Spleen (tissue), 11 donors: Measurements from ENCODE around the gene PLXNA1. TPM values are rescaled to one million over a fixed set of nuclear protein-coding genes. Genes with fewer than 3 reads are reported as not detected.

Experiments used
- DNase-seq: peaks from one replicate; pipeline ENCODE4 v3.0.0-alpha.2; 2020
- H3K27ac ChIP-seq, 8 donors: fragments of 200-600 bp; sonication (generic) in 7 of 8; 1 replicate in 4 of 8; 2 replicates in 4 of 8; pipeline versions ENCODE4 v1.5.0 to v1.8.0; 2016 to 2021; ENCODE audit warnings: inconsistent platforms in 4 of 8, mild to moderate bottlenecking in 4 of 8, moderate library complexity in 1 of 8
- H3K27me3 ChIP-seq, 7 donors: fragments of 200-600 bp; sonication (generic) in 6 of 7; replicated peaks in 1 of 7; 1 replicate in 4 of 7; 2 replicates in 3 of 7; pipeline versions ENCODE4 v1.5.0 to v1.8.0; 2016 to 2021; ENCODE audit warnings: inconsistent platforms in 3 of 7, mild to moderate bottlenecking in 1 of 7
- H3K36me3 ChIP-seq, 6 donors: fragments of 200-600 bp; sonication (generic) in 5 of 6; 1 replicate in 4 of 6; 2 replicates in 2 of 6; pipeline versions ENCODE4 v1.5.0 to v1.8.0; 2016 to 2021; ENCODE audit warnings: inconsistent platforms in 2 of 6
- H3K4me1 ChIP-seq, 6 donors: fragments of 200-600 bp; sonication (generic) in 5 of 6; 1 replicate in 3 of 6; 2 replicates in 3 of 6; pipeline versions ENCODE4 v1.5.0 to v1.8.0; 2016 to 2021; ENCODE audit warnings: inconsistent platforms in 3 of 6
- H3K4me3 ChIP-seq, 8 donors: fragments of 200-600 bp; sonication (generic) in 7 of 8; 1 replicate in 4 of 8; 2 replicates in 4 of 8; pipeline versions ENCODE4 v1.5.0 to v1.8.0; 2016 to 2021; ENCODE audit warnings: inconsistent platforms in 4 of 8, mild to moderate bottlenecking in 4 of 8, moderate library complexity in 2 of 8
- H3K9me3 ChIP-seq, 8 donors: fragments of 200-600 bp; sonication (generic) in 7 of 8; 1 replicate in 4 of 8; 2 replicates in 4 of 8; pipeline versions ENCODE4 v1.5.0 to v1.8.0; 2016 to 2021; ENCODE audit warnings: inconsistent platforms in 4 of 8
- CTCF ChIP-seq, 11 experiments: fragments of 200-600 bp in 7 of 11; fragments of 450-650 bp in 4 of 11; sonication (generic) in 4 of 11; IDR thresholded peaks in 8 of 11; conservative IDR thresholded peaks in 3 of 11; 1 replicate in 7 of 11; 2 replicates in 4 of 11; pipeline versions ENCODE4 v1.4.0 to v1.8.0; 2016 to 2021; ENCODE audit warnings: antibody characterized with exemption in 11 of 11, inconsistent platforms in 4 of 11, mild to moderate bottlenecking in 1 of 11
- POLR2A ChIP-seq, 3 donors: fragments of 450-650 bp; IDR thresholded peaks; one replicate each; pipeline ENCODE4 v1.5.1; 2017; ENCODE audit warnings: antibody characterized with exemption in 3 of 3, mild to moderate bottlenecking in 1 of 3
- POLR2AphosphoS5 ChIP-seq, 3 donors: sonication (generic); formaldehyde crosslinking; IDR thresholded peaks; one replicate each; pipeline ENCODE4 v1.5.1; 2017; ENCODE audit warnings: antibody characterized with exemption in 3 of 3
- WGBS, 5 donors: extraction: QIAGEN DNeasy Blood & Tissue Kit in 3 of 5; methylation state at CpG; one replicate each; pipeline versions ENCODE4 v1.1.5 to v1.1.7; 2013 to 2018; 5-methylcytosine and 5-hydroxymethylcytosine counted together
- intact Hi-C: fragments of 100-400 bp; cut with DNase I; formaldehyde crosslinking; loops from one replicate; pipeline ENCODE4 v1.15.0; 2023; ENCODE audit warnings: low total_unique reads
- polyA plus RNA-seq, 3 donors: library from polyadenylated mRNA; stranded (reverse); fragments of 200-250 nt; gene quantifications; one replicate each; pipeline ENCODE4 v1.2.1, GENCODE V29; 2013
- total RNA-seq, 7 donors: library from RNA; depleted of rRNA in 3 of 7; stranded (reverse); fragments of >200 nt in 3 of 7; fragmentation: NEBNext Ultra II Directional in 4 of 7; extraction: Animal tissue kit (Norgen Biotek cat#: 25700) in 4 of 7; gene quantifications; one replicate each; pipeline versions ENCODE4 v1.1.0 to v1.2.1, GENCODE V29; 2016 to 2021
- donor health status: healthy with polysubstance abuse.
- donor health status: DM: no; HTN: no; CAD: no; lungs with moderate emphysema.
- donor health status: DM: no; HTN: no; CAD: no.
- donor health status: Bipolar disorder and iron deficiency.
- donor health status: healthy.
- donor health status: DM: no; HTN: no; CAD: no.
- donor health status: DM: yes; HTN: yes; CAD: no.

PLXNA1 gene
- total and polyA plus RNA-seq, 10 donors = 3.7 to 47.6 (median 31.0) TPM

- Histone ChIP-seq H3K4me1 (no peaks in the 10 kb centered on the region), H3K36me3 (peaks cover 0 to 89% (median 57%) of the 10 kb centered on the region in 6 donors), H3K9me3 (no peaks in the 10 kb centered on the region), H3K27me3 (no peaks in the 10 kb centered on the region), H3K27ac (no peak overlapping the region), H3K4me3 (no peak overlapping the region)
- WGBS, 5 donors = 85 to 89% (median 88%) methylated on average over 17 to 35 of the region's 35 CpGs
- DNase-seq = no peak
- intact Hi-C loops = no loop called here
- TF ChIP-seq CTCF (IDR thresholded peaks at IDR 0.05 in 8 of 11, conservative IDR thresholded peaks at IDR 0.05 in 3 of 11) (no peak), POLR2A (IDR thresholded peaks at IDR 0.05) (no peak)
These were observed 31.8 kb downstream of the PLXNA1 start for GRCh38 chr3:127014536-127015281.

DNA sequence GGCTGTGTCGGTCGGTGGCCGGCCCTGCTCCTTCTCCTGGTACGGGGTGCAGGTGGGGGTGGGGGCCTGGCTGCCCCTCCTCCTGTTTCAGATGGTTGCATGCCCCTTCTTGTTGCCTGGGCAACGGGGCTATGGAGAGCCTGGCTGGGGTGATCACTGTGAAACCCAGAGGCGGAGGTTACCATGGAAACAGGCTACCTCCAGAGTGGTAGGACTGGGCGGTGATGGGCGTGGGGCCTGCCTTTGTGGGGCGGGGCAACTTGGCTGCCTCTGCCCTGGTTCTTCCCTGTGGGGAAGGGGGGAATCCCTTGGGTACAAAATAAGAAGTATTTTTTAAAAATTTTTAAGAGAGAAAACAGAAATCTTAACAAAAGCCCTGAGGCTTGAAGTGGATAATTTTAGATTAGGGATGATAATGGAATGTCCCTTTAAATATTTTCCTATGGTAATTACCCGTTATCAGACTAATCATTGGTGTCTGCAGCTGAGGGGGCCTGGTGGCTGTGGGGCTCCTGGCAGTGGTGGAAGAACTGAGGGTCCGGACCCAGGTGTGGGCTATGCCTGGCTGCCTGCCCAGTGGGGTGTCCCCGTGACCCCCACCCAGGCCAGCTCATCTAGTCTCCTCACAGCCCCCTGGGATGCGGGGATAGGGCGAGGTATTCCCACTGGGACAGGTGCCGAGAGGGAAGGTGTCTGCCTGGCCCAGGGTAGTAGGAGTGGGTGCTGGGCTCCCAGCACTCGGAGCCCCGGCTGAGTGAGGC, 32.5 kb downstream of the PLXNA1 start:
- Histone ChIP-seq H3K4me1 (no peaks in the 10 kb centered on the region), H3K36me3 (peaks cover 0 to 96% (median 64%) of the 10 kb centered on the region in 6 donors)

GRCh38 chr3:127016043-127016343, 33.1 kb downstream of the PLXNA1 start:
- H3K36me3 ChIP-seq = peaks cover 0 to 100% (median 69%) of the 10 kb centered on the region in 6 donors
- no peak overlapping the region for H3K4me3 ChIP-seq
- no peak for DNase-seq
- 87 to 94% (median 92%) methylated on average over 7 to 10 of the region's 10 CpGs for WGBS, 5 donors
- no peaks in the 10 kb centered on the region for H3K9me3 ChIP-seq
- intact Hi-C loops = no loop called here
- TF ChIP-seq CTCF (IDR thresholded peaks at IDR 0.05 in 8 of 11, conservative IDR thresholded peaks at IDR 0.05 in 3 of 11) = no peak
- no peak for TF ChIP-seq POLR2AphosphoS5 (IDR thresholded peaks at IDR 0.05)
- no peak for TF ChIP-seq POLR2A (IDR thresholded peaks at IDR 0.05)
- no peak overlapping the region for H3K27ac ChIP-seq
- no peaks in the 10 kb centered on the region for H3K27me3 ChIP-seq
- no peaks in the 10 kb centered on the region for H3K4me1 ChIP-seq

More for the DNA sequence above, 32.5 kb downstream of the PLXNA1 start:
- intact Hi-C loops = no loop called here
- WGBS, 5 donors = 77 to 86% (median 85%) methylated on average over 11 to 17 of the region's 17 CpGs
- no peak for DNase-seq
- no peaks in the 10 kb centered on the region for H3K27me3 ChIP-seq
- TF ChIP-seq POLR2AphosphoS5 (IDR thresholded peaks at IDR 0.05) (no peak), CTCF (IDR thresholded peaks at IDR 0.05 in 8 of 11, conservative IDR thresholded peaks at IDR 0.05 in 3 of 11) (no peak), POLR2A (IDR thresholded peaks at IDR 0.05) (no peak)
- H3K4me3 ChIP-seq = no peak overlapping the region
- H3K9me3 ChIP-seq = no peaks in the 10 kb centered on the region
- no peak overlapping the region for H3K27ac ChIP-seq

GRCh38 chr3:127016461-127016860, 33.5 kb downstream of the PLXNA1 start:
- DNase-seq = no peak
- no peaks in the 10 kb centered on the region for H3K4me1 ChIP-seq
- H3K27me3 ChIP-seq = no peaks in the 10 kb centered on the region
- H3K27ac ChIP-seq = no peak overlapping the region
- 85 to 94% (median 92%) methylated on average over 6 to 15 of the region's 15 CpGs for WGBS, 5 donors
- peaks cover 0 to 100% (median 71%) of the 10 kb centered on the region in 6 donors for H3K36me3 ChIP-seq
- H3K4me3 ChIP-seq = no peak overlapping the region
- no peak for TF ChIP-seq POLR2AphosphoS5 (IDR thresholded peaks at IDR 0.05)
- no peak for TF ChIP-seq POLR2A (IDR thresholded peaks at IDR 0.05)
- H3K9me3 ChIP-seq = no peaks in the 10 kb centered on the region
- intact Hi-C loops = no loop called here
